HL-60 (cell line): ENCODE measurements around the gene CPNE4.

Experiments
- GABPA ChIP-seq: IDR thresholded peaks from 2 replicates; pipeline ENCODE4 v1.6.1; 2012; ENCODE audit warnings: low read depth
- POLR2AphosphoS5 ChIP-seq: IDR thresholded peaks from 2 replicates; pipeline ENCODE4 v1.6.1; 2012; ENCODE audit warnings: low read depth
- TF ChIP-seq, protein P1 (sequence below): IDR thresholded peaks from 2 replicates; pipeline ENCODE4 v1.6.1; 2012; ENCODE audit warnings: low read depth; ENCODE audit not compliant: insufficient replicate concordance
- TF ChIP-seq, protein P2 (sequence below): IDR thresholded peaks from one replicate; pipeline ENCODE4 v1.5.1; 2011; ENCODE audit warnings: low read length, control low read depth, inconsistent platforms; ENCODE audit not compliant: insufficient read depth

GRCh38 chr3:131699001-131699400, 335.8 kb downstream of the CPNE4 start:
- TF ChIP-seq POLR2AphosphoS5 (no peak), GABPA (no peak)
- TF ChIP-seq, protein P1, sequence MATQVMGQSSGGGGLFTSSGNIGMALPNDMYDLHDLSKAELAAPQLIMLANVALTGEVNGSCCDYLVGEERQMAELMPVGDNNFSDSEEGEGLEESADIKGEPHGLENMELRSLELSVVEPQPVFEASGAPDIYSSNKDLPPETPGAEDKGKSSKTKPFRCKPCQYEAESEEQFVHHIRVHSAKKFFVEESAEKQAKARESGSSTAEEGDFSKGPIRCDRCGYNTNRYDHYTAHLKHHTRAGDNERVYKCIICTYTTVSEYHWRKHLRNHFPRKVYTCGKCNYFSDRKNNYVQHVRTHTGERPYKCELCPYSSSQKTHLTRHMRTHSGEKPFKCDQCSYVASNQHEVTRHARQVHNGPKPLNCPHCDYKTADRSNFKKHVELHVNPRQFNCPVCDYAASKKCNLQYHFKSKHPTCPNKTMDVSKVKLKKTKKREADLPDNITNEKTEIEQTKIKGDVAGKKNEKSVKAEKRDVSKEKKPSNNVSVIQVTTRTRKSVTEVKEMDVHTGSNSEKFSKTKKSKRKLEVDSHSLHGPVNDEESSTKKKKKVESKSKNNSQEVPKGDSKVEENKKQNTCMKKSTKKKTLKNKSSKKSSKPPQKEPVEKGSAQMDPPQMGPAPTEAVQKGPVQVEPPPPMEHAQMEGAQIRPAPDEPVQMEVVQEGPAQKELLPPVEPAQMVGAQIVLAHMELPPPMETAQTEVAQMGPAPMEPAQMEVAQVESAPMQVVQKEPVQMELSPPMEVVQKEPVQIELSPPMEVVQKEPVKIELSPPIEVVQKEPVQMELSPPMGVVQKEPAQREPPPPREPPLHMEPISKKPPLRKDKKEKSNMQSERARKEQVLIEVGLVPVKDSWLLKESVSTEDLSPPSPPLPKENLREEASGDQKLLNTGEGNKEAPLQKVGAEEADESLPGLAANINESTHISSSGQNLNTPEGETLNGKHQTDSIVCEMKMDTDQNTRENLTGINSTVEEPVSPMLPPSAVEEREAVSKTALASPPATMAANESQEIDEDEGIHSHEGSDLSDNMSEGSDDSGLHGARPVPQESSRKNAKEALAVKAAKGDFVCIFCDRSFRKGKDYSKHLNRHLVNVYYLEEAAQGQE, result no peak
- TF ChIP-seq, protein P2, sequence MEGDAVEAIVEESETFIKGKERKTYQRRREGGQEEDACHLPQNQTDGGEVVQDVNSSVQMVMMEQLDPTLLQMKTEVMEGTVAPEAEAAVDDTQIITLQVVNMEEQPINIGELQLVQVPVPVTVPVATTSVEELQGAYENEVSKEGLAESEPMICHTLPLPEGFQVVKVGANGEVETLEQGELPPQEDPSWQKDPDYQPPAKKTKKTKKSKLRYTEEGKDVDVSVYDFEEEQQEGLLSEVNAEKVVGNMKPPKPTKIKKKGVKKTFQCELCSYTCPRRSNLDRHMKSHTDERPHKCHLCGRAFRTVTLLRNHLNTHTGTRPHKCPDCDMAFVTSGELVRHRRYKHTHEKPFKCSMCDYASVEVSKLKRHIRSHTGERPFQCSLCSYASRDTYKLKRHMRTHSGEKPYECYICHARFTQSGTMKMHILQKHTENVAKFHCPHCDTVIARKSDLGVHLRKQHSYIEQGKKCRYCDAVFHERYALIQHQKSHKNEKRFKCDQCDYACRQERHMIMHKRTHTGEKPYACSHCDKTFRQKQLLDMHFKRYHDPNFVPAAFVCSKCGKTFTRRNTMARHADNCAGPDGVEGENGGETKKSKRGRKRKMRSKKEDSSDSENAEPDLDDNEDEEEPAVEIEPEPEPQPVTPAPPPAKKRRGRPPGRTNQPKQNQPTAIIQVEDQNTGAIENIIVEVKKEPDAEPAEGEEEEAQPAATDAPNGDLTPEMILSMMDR, result no peak
